ENCODE measurements around the gene SRGAP1.

DNA sequence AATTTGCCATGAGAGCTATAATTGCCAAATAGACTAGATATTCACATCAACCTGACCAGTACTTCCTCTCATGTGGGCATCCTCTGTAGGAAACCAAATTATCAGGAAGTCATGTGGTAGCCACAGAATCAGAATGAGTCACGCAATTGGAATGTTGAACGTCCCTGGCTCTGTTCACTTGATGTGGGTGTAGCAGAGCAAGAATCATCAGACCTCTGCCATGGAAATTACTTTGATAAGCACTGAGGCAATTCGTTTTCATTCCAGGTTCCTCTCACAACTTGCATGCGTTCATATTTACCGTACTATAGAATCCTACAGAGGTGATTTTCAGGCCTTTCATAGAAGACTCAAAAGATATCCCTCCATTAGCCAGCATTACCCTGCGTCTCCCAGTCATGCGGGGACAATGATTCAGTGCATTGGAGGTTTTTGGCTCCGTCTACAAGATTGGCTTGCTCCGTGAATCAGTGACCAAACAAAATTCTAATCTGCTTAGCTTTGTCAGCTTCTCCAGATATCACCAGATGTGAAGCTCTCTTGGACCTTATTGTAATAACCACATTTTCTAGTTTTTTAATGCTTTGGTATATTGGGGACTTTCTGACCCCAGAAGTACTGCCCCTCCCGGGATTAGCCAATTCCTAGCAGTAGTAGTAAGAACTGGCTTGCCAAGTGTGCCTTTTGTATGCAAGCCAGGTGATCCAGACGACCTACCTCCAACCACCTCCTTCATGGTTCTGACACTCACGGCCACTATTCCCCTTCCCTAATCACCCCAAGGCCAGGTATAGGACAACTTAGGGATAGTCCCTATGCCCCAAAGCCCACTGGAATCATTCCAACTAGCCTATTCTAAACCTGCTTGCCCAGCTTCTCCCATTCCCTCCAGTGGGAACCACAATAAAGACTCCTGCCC lies 244.2 kb downstream of the SRGAP1 start:
- no peak for TF ChIP-seq POLR2A (IDR thresholded peaks at IDR 0.05)
- TF ChIP-seq, protein P1, sequence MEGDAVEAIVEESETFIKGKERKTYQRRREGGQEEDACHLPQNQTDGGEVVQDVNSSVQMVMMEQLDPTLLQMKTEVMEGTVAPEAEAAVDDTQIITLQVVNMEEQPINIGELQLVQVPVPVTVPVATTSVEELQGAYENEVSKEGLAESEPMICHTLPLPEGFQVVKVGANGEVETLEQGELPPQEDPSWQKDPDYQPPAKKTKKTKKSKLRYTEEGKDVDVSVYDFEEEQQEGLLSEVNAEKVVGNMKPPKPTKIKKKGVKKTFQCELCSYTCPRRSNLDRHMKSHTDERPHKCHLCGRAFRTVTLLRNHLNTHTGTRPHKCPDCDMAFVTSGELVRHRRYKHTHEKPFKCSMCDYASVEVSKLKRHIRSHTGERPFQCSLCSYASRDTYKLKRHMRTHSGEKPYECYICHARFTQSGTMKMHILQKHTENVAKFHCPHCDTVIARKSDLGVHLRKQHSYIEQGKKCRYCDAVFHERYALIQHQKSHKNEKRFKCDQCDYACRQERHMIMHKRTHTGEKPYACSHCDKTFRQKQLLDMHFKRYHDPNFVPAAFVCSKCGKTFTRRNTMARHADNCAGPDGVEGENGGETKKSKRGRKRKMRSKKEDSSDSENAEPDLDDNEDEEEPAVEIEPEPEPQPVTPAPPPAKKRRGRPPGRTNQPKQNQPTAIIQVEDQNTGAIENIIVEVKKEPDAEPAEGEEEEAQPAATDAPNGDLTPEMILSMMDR (IDR thresholded peaks at IDR 0.05), result no peak
